ENCODE data around the gene LIPC. TPM values are rescaled to one million over a fixed set of nuclear protein-coding genes. Genes with fewer than 3 reads are reported as not detected.

The LIPC gene
- total and polyA plus RNA-seq, 2 donors (not counting 3 experiments of a cell fraction or from before 2014, with no cell fraction given) = not detected

DNA sequence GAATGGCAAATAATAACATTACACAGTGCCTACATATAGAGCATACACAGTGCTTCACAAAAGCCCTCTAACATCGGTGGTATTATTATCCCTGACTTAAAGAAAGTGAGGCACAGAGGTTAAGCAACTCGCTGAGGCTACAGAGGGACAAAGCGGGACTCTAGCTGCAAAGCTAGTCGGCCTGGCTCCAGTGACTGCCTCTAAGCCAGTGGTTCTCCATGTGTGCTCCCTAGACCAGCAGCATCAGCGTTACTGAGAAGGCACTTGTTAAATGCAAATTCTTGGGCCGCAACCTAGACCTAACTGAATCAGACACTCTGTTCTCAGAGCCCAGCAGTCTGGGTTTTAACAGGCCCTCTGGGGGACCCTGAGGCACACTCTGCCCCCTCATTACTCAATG lies 33.1 kb upstream of the LIPC start:
- Histone ChIP-seq H3K4me1 (ENCODE audit: control insufficient read depth, extremely low read depth, insufficient read depth, low read length) (no peaks in the 10 kb centered on the region), H3K9me3 (replicated peaks; ENCODE audit: control insufficient read depth, insufficient read depth, low read length) (no peaks in the 10 kb centered on the region), H3K9me1 (replicated peaks; ENCODE audit: control insufficient read depth, extremely low read depth, insufficient read depth, low read length) (no peaks in the 10 kb centered on the region), H3K79me2 (ENCODE audit: control insufficient read depth, insufficient read depth, low read length) (no peaks in the 10 kb centered on the region), H3K9ac (replicated peaks; ENCODE audit: extremely low read depth, insufficient read depth, low read length) (no peak overlapping the region), H3K27me3 (ENCODE audit: control insufficient read depth in 2 of 2, insufficient read depth in 2 of 2, low read length in 2 of 2) (peaks cover 2 to 22% of the 10 kb centered on the region in 2 experiments), H4K20me1 (replicated peaks; ENCODE audit: control insufficient read depth, extremely low read depth, insufficient read depth, low read length) (no peaks in the 10 kb centered on the region), H3K27ac (ENCODE audit: insufficient read depth, low read depth, low read length) (no peak overlapping the region), H3K4me3 (replicated peaks in 1 of 3; ENCODE audit: insufficient read depth in 1 of 3, low read depth in 1 of 3, low read length in 3 of 3) (no peak overlapping the region), H3K4me2 (ENCODE audit: insufficient read depth, low read length) (no peak overlapping the region), H3K36me3 (ENCODE audit: control insufficient read depth in 2 of 2, extremely low read depth in 1 of 2, insufficient read depth in 2 of 2, low read length in 2 of 2) (no peaks in the 10 kb centered on the region), H2AFZ (ENCODE audit: low read depth, low read length) (no peak overlapping the region)
- intact Hi-C loops (cut with micrococcal nuclease) (no loop called here), dilution Hi-C loops (cut with MboI; ENCODE audit: extremely low pct_ligation_motif_present, low sequenced_read_pairs) (no loop called here)
- no peak for DNase-seq (ENCODE audit: low read depth, low spot score)
- TF ChIP-seq CTCF (IDR thresholded peaks at IDR 0.05; ENCODE audit: extremely low read depth in 1 of 2, insufficient read depth in 1 of 2, low read depth in 1 of 2, low read length in 2 of 2) (no peak), EZH2 (IDR thresholded peaks at IDR 0.05; ENCODE audit: borderline replicate concordance, low read depth, low read length, severe bottlenecking) (no peak), GATA2 (IDR thresholded peaks at IDR 0.05; ENCODE audit: insufficient read depth, insufficient read length, low read depth, low read length) (no peak), MYC (IDR thresholded peaks at IDR 0.05; ENCODE audit: low read depth, low read length) (no peak), MAX (IDR thresholded peaks at IDR 0.05; ENCODE audit: insufficient read depth, insufficient read length) (no peak), FOS (IDR thresholded peaks at IDR 0.05; ENCODE audit: borderline replicate concordance, insufficient read depth, low read length) (no peak), POLR2A (IDR thresholded peaks at IDR 0.05; ENCODE audit: low read depth, low read length) (no peak), POLR2AphosphoS5 (IDR thresholded peaks at IDR 0.05; ENCODE audit: insufficient read depth, low read depth, low read length) (no peak), JUN (IDR thresholded peaks at IDR 0.05; ENCODE audit: borderline replicate concordance, insufficient read depth, insufficient read length, low read depth) (no peak)
- ChIA-PET POLR2A (no interaction called here), CTCF (no interaction called here)
- no TSS peak for BruUV-seq (replicated peaks)
- FAIRE-seq = no peak

All from endothelial cell of umbilical vein (primary cell).